Measurements from ENCODE around the gene BAD.
"Not testable (repeated sequence)": the region's sequence is repeated elsewhere in the genome, so short reads cannot be mapped to it uniquely, and the experiment has no call there.

BAD gene

DNA sequence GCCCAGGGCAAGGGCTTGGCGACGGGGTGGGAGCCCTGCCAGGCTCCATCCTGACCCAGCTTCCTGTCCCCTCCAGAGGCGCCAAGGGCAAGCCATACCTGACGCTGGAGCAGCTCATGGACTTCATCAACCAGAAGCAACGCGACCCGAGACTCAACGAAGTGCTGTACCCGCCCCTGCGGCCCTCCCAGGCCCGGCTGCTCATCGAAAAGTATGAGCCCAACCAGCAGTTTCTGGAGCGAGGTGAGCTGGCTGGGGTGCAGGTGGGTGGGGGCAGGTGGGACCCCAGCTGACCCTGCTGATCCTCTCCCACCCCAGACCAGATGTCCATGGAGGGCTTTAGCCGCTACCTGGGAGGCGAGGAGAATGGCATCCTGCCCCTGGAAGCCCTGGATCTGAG lies 28.2 kb downstream of the BAD start:
- DNase-seq (ENCODE audit: low read depth): no peak

DNA sequence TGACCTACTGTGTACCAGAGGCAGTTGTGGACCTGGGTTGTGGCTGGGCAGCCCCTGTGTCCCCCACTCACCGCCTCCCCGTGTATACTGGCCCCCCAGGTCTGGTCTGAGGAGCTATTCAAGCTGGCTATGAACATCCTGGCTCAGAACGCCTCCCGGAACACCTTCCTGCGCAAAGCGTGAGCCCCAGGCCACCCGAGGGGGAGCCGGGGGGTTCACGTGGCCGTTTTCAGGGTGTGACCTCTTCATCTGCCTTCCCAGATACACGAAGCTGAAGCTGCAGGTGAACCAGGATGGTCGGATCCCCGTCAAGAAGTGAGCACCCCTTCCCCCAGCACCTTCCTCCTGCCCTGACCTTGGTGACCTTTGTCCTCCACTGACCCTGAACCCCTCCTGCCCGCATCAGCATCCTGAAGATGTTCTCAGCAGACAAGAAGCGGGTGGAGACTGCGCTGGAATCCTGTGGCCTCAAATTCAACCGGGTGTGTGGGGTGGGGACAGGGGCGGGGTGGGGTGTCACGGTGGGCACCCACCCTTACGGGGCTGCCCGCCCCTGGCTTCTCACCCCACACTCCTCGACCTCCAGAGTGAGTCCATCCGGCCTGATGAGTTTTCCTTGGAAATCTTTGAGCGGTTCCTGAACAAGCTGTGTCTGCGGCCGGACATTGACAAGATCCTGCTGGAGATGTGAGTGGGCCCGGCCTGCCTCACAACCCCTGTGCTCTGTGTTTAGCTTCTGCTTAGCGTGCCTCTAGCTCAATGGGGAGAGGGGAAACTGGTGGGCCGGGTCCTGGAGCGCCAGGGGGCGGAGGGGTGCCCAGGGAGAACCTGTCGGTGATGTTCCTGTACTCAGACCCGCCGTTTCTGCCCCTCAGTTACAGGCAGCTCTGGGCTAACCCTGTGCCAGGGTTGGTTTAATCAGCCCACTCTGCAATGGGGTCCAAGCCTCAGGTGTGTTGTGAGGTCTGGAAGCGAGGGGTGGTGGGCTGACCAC lies 29.0 kb downstream of the BAD start:
- DNase-seq (ENCODE audit: low read depth): no peak

DNA sequence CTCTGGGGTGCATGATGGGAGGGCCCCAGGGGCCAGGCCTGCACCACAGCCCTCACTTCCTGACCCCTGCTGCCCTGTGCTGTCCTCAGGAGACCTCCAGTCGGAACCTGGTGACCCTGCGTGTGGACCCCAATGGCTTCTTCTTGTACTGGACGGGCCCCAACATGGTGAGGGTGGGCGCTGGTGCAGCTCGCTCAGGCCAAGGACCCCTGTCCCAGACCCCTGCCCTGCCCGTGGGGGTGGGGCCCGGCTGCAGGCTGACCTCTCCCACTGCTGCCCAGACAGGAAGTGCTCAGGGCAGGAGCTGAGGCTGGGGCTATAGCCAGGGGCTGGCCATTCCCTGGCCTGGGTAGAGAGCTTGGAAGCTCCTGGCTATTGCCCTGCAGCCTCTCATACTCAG lies 30.1 kb downstream of the BAD start:
- DNase-seq (ENCODE audit: low read depth): no peak

DNA sequence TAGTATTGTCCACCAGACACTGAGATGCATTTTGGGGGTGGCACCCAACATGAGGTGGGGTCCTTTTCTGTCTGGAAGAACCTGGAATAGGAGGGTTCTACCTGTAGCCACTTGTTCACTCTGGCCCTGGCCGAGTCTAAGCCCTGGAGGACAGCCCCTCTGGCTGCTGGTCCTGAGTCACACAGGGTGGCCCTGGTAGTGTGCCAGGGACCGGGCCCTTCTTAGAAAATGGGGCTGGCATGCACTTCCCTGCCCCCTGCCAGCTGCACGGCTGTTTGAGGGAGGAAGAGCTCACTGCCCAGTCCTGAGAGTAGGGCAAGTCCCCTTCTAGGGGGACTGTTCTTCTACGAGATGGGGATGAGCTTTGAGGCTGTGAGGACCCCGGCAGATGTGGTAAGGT lies 31.0 kb downstream of the BAD start:
- no peak for DNase-seq (ENCODE audit: low read depth)

DNA sequence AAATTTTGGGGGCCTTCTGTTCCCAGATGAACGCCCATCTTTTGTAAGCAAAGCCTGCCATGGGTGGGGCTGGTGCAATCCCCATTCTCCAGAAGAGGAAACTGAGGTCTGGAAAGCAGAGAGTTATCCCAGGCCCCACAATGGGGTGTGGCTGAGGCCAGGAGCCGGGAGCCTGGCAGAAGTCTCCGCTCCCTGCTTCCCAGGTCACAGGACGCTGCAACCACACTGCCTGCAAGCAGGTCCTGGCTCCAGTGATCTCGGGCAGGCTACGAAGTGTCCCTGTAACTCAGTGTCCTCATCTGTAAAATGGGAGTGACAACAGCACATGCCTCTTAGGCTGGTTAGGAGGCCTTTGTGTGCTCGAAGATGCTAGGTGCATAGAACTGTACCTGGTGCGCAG lies 31.4 kb downstream of the BAD start:
- DNase-seq (ENCODE audit: low read depth): no peak

DNA sequence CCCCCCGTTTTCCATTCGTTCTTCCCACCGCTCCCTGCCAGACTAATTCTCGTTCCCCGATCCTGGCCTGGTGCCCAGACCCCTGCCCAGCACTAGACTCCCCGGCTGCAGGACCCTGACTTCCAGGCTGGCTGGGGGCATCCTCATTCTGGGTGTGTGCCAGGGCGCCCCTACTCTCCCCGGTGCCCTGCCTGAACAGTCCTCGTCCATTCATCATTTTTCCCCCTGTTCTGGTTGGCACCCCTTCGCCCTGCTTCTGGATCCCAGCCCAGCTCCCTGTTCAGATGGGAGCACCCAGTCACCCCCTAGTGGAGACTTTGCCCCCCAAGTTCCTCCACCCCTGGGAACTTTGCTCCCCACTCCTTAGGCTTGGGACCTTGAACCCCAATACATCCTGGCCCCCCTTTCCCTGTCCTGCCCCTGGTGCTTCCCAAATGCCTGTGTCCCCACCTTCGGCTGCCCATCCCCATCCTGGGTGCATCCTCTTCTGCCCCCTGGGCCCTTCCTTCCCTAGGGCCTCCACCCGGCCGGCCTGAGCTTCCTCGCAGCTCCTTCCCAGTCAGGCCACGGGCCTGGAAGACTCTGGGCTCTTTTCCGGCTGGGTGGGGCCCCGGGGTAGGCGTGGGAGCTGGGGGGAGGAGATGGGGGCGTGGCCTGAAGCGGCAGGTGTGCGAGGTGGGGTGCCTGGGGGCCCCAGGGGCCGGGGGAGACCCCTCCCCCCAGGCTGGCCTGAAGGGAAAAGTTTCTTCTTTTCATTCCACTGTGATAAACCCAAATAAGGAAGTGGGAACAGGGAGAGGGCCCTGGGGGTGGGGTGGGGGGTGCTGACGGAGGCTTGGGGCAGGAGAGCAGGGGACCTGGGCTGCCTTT lies 32.2 kb downstream of the BAD start:
- no peak for DNase-seq (ENCODE audit: low read depth)

DNA sequence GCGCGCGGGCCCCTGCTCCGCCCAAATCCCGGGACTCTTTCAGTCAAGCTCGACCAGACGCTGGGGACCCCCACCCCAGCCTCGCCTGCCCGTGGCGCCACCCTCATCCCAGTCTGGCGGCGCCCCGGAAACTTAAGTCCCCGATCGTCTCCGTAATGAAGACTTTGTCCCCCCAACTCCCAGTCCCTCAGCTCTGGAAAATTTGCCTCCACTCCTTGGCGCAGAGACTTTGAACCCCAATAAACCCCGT lies 32.8 kb downstream of the BAD start:
- no peak for DNase-seq (ENCODE audit: low read depth)

DNA sequence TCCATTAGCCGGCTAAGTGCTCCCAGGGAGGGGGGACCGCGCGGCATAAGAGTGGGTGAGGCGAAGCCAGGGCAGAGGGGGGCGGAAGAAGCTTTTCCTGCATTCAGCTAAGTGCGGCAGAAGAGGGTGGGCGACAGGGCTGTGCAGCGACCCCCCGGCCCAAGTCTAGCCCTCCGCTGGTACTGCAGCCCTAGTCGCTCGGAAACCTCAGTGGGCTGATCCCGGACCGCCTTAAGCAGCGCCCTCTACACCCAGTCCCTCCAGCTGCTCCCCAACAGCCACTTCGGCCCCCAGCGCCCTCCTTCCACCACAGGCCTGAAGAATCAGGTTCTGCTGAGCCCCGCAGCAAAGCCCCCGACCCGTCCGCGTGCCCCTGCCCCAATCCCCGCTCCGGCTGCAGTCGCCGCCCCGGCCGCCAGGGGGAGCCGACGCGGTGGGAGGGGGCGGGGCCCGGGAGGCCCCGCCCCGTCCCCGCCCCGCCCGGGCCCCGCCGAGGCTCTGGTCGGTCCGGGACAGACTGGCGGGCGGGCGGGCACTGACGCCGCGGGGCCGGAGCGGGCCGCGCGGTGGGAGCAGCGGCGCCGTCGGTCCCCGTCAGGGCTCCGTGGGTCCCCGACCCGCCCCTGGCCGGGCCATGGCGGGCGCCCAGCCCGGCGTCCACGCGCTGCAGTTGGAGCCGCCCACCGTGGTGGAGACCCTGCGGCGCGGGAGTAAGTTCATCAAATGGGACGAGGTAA lies 33.3 kb downstream of the BAD start, which contains the start of gene PLCB3:
Gene PLCB3 (plus strand): TSS at position 515 of the 737 bp plus-strand sequence. CDS start 120 bp downstream, at position 635.
- DNase-seq (ENCODE audit: low read depth): no peak

DNA sequence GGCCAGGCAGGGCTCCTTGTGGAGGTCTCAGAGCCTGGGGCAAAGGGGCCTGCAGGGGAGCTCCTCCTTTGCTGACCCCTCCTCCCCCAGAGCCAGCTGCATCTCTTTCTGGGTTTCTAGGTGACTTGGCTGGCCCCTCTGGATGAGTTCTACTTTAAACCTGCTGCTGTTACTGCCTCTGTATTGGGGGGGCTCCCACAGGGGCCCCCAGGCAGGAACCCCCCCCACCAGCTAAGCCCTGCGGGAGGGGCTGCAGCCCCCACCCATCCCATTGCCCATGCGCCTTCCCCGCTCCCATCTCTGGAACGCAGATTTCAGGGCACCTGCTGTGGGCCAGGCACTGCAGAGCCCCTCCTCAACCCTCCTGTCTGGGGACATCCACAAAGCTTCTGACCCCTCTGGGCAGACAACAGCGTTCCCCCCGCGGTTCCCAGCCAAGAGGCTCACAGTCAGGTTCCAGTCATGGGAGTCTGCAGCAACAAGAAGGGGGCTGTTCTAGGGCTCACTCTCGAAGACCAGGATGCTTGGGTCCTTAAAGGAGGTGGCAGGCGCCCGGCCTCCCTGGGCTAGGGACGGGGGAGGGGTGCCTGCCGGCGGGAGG lies 34.0 kb downstream of the BAD start:
- no peak for DNase-seq (ENCODE audit: low read depth)

DNA sequence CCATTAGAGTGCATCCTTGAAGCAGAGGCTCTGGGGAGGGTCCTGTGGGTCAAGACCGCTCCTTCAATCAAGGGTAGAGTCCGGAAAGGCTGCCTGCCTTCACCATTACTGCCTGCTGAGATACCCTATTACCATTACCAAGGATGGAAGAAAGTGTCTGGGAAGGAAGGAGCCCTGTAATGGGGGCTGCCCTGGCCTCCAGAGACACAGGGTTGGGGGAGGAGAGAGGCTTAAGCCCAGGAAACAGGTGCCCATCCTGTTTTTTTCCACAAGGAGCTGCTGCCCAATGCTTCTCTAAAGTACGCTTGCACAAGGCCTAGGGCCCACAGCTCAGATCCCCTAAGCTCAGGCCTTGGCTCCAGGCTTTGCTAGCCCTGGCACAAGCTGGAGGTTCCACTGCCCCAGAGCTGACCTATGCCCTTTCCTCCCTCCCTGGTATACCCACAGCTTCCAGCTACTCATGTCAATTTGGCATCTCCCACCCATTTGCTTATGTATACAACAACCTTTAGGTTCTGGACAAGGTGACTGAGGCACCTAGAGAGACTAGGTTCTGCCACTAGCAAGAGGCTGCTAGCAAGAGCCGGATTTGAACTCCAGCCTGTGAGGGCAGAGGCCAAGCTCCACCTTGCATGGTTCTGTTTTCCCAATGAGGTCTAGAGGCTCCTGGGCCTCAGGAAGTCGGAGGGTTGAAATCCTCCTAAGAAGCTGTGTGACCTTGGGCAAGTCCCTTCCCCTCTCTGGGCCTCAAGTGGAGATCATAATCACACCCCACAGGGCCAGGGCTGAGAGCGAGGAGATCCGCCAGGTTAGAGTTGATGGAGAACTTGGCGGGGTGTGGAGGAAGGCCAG lies 34.7 kb downstream of the BAD start:
- DNase-seq (ENCODE audit: low read depth): no peak

DNA sequence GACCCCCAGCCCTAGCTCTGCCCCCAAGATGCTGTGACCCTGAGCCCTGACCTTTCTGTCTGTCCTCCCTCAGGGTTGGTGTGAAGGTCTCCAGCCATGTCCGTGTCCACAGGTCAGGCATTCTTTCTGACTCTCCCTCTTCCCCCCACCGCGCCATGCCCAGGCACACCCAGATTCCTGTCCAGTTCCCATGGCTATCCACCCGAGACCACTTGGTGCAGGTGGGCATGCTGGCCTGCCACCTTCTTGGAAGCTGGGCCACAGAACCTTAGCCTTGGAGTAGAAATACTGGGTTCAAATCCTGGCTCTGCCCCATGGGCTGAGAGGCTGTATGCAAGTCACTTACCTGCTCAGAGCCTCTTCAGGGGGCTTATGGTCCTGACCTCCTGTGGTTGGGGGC lies 35.4 kb downstream of the BAD start:
- no peak for DNase-seq (ENCODE audit: low read depth)

DNA sequence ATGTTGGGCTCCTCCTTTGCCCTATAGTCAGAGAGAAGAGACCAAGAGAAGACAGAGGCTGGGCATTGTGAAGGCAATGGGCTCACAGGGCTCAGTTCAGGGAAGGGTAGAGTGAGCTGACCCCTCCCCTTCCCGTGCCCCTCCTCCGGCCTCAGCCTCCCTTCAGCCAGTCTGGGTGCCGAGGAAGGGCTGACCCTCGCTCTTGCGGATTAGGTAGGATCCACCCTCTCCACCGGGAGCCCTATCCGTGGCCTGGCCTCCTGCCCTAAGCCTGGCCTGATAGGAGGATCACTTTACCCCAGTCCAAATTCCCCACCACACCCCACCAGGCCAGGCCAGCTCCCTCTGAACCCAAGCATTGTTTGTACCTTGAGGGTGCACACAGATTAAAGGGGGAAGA lies 35.9 kb downstream of the BAD start:
- DNase-seq (ENCODE audit: low read depth): no peak

DNA sequence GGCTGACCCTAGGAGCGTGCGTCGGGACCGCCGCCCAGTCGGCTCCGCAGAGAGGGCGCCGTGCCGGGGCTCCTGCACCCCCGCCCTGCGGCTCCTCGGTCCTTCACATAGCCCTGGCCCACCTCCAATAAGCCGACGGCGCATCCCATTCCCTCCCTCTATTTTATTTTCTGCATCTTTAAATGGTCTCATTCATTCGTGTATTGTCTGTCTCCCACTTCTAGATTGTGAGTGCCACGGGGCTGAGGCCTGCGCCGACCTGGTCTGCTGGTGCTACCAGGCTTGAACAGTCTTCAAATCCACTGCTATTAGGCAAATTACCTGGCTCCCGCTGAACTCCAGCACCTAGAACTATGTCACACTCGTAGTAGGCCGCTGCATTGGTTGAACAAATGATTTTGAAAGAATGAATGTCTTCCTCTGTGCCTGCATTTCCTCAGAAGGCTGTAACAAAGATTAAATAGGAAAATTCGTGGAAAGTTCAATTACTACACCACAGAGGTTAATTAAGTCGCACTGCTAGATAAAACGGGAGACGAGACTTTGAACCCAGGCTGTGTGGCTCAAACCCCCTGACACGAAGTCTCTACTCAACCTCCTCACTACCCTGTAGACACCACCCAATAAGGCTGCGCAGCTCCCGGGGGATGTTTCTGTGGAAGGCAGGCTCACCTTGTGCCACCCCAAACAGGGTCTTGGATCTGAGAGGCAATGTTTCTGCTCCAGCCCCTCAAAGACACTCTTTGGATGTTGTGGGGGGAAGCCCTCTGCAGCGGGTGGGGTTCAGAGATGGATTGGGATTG lies 36.5 kb downstream of the BAD start:
- no peak for DNase-seq (ENCODE audit: low read depth)

DNA sequence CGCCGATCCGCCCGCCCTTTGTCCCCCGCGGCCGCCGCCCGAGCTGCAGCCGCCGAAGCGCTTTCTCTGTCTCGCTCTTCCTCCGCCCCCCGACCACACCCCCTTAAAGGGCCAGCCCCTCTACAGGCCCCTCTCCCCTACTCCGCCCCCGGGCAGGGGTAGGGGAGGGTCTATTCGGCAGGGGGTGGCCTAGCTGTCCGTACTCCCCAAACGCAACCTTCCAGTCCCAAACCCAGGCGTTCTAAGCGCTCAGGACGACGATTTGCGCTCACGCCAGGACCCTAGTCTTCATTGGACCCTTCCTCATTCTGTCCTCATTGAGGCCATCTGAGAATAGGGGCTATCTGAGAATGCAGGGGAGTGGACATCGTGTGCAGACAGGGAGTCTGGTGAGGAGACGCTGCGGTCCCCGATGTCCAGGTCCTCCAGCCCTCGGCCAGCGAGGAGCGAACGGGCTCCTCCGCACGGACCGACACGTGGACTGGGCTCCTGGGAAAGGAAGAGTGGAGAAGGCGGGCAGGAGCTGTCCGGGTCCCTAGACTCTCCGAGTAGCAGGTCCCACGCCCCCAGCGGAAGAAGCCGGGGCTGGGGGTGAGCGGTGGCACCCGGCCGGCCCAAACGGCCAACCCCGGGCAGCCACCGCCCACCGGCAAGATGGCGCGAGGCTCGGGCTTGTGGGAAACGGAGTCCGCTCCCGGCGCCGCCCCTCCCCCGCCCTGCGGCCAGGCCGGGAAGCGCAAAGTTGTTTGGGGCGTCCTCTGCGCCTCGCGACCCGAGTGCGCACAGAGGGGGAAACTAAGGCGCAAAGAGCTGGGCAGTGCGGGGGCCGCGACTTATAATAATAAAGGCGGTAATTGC lies 37.4 kb downstream of the BAD start, which contains the start of gene PPP1R14B:
Gene PPP1R14B (minus strand): TSS at position 73 of the 858 bp plus-strand sequence. CDS start 270 bp downstream, outside the sequence.
- no peak for DNase-seq (ENCODE audit: low read depth)

DNA sequence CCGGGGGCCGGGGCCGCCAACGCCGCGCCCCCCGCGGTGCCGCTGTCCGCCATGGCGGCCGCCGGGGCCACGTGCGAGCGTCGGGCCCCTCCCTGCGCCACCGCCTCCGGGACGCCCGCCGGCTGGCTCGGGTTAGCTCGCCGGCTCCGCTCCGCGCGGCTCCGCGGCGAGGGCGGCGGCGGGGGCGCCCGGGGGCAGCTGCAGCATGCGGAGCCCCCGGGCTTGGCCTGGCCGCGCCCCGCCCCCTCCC lies 37.9 kb downstream of the BAD start:
- not testable (repeated sequence) for DNase-seq (ENCODE audit: low read depth)

DNA sequence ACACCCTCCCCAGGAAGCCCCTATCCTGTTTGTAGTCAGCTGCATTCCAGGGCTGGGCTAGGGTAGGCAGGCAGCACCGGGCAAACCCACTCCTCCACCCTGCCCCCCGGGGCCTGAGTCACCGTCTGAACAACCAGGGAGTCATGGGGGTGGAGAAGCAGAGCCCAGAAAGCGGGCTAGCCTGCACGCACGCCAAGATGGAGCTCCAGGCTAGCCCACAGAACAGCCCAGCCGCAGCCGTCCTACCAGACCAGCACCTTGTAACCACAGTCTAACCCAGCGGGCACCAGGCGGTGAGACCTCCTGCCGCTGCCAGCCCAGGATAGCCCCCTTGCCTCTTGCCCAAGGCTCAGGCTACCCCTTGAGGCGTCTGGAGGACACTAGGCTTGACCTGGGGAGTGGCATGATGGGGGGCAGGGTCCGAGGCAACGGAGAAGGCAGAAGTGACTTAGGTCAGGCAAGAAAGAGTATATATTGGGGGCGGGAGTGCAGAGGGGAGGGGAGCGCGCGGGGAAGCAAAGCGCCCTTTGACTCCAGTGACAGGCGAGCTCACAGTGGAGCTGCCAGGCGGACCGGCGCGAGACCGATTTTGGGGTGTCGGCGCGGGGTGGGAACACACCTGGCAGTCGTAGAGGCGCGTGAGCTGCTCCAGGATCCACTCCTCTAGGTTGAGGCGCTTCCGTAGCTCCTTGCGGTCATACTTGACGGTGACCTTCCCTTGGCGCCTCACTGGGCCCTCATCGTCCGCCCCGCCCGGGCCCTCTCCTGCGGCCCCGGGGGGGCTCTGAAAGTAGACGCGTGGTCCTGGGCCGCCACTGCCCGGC lies 38.5 kb downstream of the BAD start:
- no peak for DNase-seq (ENCODE audit: low read depth)

DNA sequence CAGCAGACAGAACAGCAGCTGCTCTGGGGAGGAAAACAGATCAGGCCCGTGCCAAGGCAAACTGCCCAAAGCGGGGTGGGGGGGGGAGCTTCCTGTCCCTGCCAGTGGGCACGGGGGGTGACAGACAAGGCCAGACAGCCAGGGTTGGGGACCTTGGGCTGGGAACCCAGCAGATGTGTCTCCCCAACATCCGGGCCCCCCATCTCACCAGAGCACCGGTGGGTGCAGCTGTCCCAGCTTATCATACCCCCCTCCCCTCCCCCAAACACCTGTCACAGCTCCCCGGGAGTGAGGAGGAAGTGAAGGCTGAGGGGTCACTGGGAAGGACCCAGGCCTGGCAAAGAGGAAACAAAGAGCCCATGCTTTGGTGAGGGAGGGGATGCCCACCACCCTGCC lies 39.1 kb downstream of the BAD start:
- no peak for DNase-seq (ENCODE audit: low read depth)

DNA sequence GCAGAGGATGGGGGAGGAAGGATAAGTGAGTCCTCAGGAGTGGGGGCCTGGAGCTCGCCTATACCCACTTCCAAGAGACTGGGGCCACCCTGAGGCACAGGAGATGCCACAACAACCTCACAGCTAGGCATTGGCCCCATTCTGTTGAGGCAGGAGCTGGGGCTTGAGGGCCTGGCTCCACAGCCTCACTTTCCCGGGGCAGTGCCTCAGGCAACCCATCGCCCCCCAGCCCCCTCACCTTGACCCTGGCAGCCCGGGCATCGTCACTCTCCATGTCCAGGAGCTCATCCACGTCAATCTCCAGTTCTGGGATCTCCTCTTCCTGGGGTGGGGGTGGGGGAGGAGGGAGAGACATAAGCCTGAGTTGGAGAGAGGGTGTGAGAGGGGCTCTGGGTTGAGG lies 39.5 kb downstream of the BAD start:
- DNase-seq (ENCODE audit: low read depth): no peak

DNA sequence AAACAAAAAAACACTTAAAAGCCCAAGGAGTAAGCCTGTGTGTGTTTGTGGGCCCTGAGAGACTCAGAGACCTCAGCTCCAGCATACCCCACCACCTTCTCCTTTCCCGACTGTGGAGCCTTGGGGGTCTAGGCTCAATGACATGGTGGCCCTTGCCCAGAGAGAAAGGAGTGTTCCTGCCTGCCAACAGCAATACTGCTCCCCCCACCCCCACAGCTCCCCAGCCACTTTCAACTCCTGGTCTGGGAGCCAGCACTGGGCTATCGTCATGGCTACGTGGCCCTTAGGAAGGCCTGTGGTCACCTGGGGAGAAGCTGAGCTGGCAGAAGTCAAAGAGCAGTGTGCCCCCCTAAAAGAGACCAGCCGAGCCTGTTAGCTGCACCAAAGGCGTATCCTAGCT lies 40.4 kb downstream of the BAD start:
- DNase-seq (ENCODE audit: low read depth): no peak
